Superior temporal gyrus (tissue), 1 donor: ENCODE results near the gene RESP18.
"Not testable (repeated sequence)": the region's sequence is repeated elsewhere in the genome, so short reads cannot be mapped to it uniquely, and the experiment has no call there.

Source experiments
- DNase-seq: peaks from one replicate; pipeline ENCODE4 v3.0.0-alpha.2; 2016; ENCODE audit errors: extremely low spot score

The RESP18 gene

GRCh38 chr2:219291910-219292490 lies 40.5 kb downstream of the RESP18 start:
- DNase-seq: no peak

GRCh38 chr2:219291394-219291793 lies 41.1 kb downstream of the RESP18 start:
- no peak for DNase-seq

GRCh38 chr2:219290381-219291171 lies 42.0 kb downstream of the RESP18 start:
- no peak for DNase-seq

GRCh38 chr2:219289537-219290361 lies 42.8 kb downstream of the RESP18 start:
- DNase-seq: peak; percentile 95

- DNase-seq: no peak
Observed at GRCh38 chr2:219289195-219289536, 43.4 kb downstream of the RESP18 start.

GRCh38 chr2:219287580-219288265 lies 44.8 kb downstream of the RESP18 start:
- no peak for DNase-seq

- DNase-seq: not testable (repeated sequence)
Observed at GRCh38 chr2:219287116-219287440, 45.5 kb downstream of the RESP18 start.

GRCh38 chr2:219286436-219287115 lies 46.0 kb downstream of the RESP18 start:
- DNase-seq: peak; percentile 66

GRCh38 chr2:219285894-219286425 lies 46.6 kb downstream of the RESP18 start:
- peak; percentile 72 for DNase-seq

GRCh38 chr2:219285373-219285735 lies 47.2 kb downstream of the RESP18 start:
- no peak for DNase-seq

- DNase-seq: no peak
Observed at GRCh38 chr2:219284501-219285372, 47.8 kb downstream of the RESP18 start.

- peak; percentile 24 for DNase-seq
Observed at GRCh38 chr2:219282943-219283581, 49.5 kb downstream of the RESP18 start.

- peak; percentile 88 for DNase-seq
Observed at GRCh38 chr2:219282375-219282774, 50.2 kb downstream of the RESP18 start.

GRCh38 chr2:219281588-219281987 lies 51.0 kb downstream of the RESP18 start:
- no peak for DNase-seq

- DNase-seq: no peak
Observed at GRCh38 chr2:219280651-219281050, 51.9 kb downstream of the RESP18 start.

GRCh38 chr2:219279916-219280516 lies 52.5 kb downstream of the RESP18 start:
- peak; percentile 66 for DNase-seq

GRCh38 chr2:219279151-219279915 lies 53.2 kb downstream of the RESP18 start, which contains the start of gene DNAJB2:
Gene DNAJB2 (plus strand): TSS chr2:219279366. CDS start chr2:219279834, 468 bp downstream.
- DNase-seq: peak; percentile 98

- no peak for DNase-seq
Observed at GRCh38 chr2:219278655-219279150, 53.8 kb downstream of the RESP18 start.
